RWPE1 (cell line): ENCODE measurements around the gene ANKRD44.

Experiments
- CTCF ChIA-PET: fragments of 350-600 bp; sonication (Branson Sonifier 250); formaldehyde crosslinking; extraction: SDS; loops from one replicate; lab custom pipeline; 2021; lab: Yijun Ruan, JAX
- POLR2A ChIA-PET: fragments of 400-600 bp; formaldehyde crosslinking; extraction: SDS; loops from one replicate; lab custom pipeline; 2020; ENCODE audit warnings: antibody characterized with exemption; ENCODE audit not compliant: low non-redundant PET; lab: Yijun Ruan, JAX
- DNase-seq: peaks from one replicate; pipeline ENCODE4 v3.0.0; 2012; ENCODE audit warnings: low spot score
- H3K27ac ChIP-seq: fragments of 450-650 bp; 2 replicates; pipeline ENCODE4 v1.5.1; 2017
- CTCF ChIP-seq: fragments of 450-650 bp; conservative IDR thresholded peaks from 2 replicates; pipeline ENCODE4 v1.5.1; 2017; ENCODE audit warnings: low read depth, mild to moderate bottlenecking

The ANKRD44 gene

GRCh38 chr2:197268786-197269584 lies 41.6 kb downstream of the ANKRD44 start:
- POLR2A ChIA-PET = no interaction called here
- H3K27ac ChIP-seq = no peak overlapping the region
- no peak for TF ChIP-seq CTCF
- CTCF ChIA-PET = no interaction called here
- no peak for DNase-seq

- ChIA-PET POLR2A (no interaction called here), CTCF (no interaction called here)
- no peak overlapping the region for H3K27ac ChIP-seq
- no peak for TF ChIP-seq CTCF
- DNase-seq = no peak
These were observed 44.1 kb downstream of the ANKRD44 start for GRCh38 chr2:197266477-197266876.

- DNase-seq = no peak
- POLR2A ChIA-PET = no interaction called here
- no peak overlapping the region for H3K27ac ChIP-seq
- no peak for TF ChIP-seq CTCF
- CTCF ChIA-PET = no interaction called here
These were observed 44.7 kb downstream of the ANKRD44 start for GRCh38 chr2:197265924-197266323.

- H3K27ac ChIP-seq = no peak overlapping the region
- TF ChIP-seq CTCF = no peak
- no peak for DNase-seq
- CTCF ChIA-PET = interaction anchor here (0.6 kb wide), 1 partner anchor 14 kb away, joined by 3 read pairs; no protein-coding TSS in a partner anchor
- POLR2A ChIA-PET = no interaction called here
These were observed 45.5 kb downstream of the ANKRD44 start for GRCh38 chr2:197265036-197265435.

- DNase-seq = no peak
- H3K27ac ChIP-seq = no peak overlapping the region
- TF ChIP-seq CTCF = no peak
- ChIA-PET POLR2A (no interaction called here), CTCF (no interaction called here)
These were observed 46.2 kb downstream of the ANKRD44 start for GRCh38 chr2:197264332-197264731.

- DNase-seq = no peak
- POLR2A ChIA-PET = no interaction called here
- CTCF ChIA-PET = no interaction called here
- TF ChIP-seq CTCF = no peak
- no peak overlapping the region for H3K27ac ChIP-seq
These were observed 47.5 kb downstream of the ANKRD44 start for GRCh38 chr2:197263077-197263476.
